ENCODE results near the gene AIFM3.

GRCh38 chr22:20992056-20992442, 25.0 kb downstream of the AIFM3 start:
- TF ChIP-seq EZH2 (IDR thresholded peaks at IDR 0.05; ENCODE audit: insufficient read depth, poor library complexity, severe bottlenecking) (no peak), EZH2phosphoT487 (IDR thresholded peaks at IDR 0.05; ENCODE audit: insufficient read depth, low read depth) (no peak)

All from GM23248 (cell line).